Measurements from ENCODE around the gene NSF. TPM values are rescaled to one million over a fixed set of nuclear protein-coding genes. Genes with fewer than 3 reads are reported as not detected.

The NSF gene
- total RNA-seq = 63.9 and 64.7 TPM in 2 replicates

GRCh38 chr17:46590157-46591146 lies at the start of gene NSF:
Gene NSF (plus strand): TSS chr17:46590669. CDS start chr17:46590776, 107 bp downstream.

GRCh38 chr17:46579083-46580075 lies 11.1 kb upstream of the NSF start, which contains the start of gene ARL17A:
Gene ARL17A (minus strand): TSS chr17:46579691. CDS start chr17:46576322, 3,369 bp downstream.

Other genes starting within 250 kb of the NSF start
- 2.4 and 4.6 TPM in 2 replicates for gene ARL17B, start 228.9 kb upstream of the NSF start, total RNA-seq
- 2.1 and 4.3 TPM in 2 replicates for gene LRRC37A2, start 78.2 kb upstream of the NSF start, total RNA-seq
- gene ARL17A, start 11.0 kb upstream of the NSF start, total RNA-seq = 2.6 and 3.9 TPM in 2 replicates
- 0.71 and 0.92 TPM in 2 replicates for gene WNT3, start 228.0 kb downstream of the NSF start, total RNA-seq

Data from smooth muscle cell of bladder (primary cell).